Adrenal gland (tissue), 12 donors: Measurements from ENCODE around the gene HMOX2. TPM values are rescaled to one million over a fixed set of nuclear protein-coding genes. Genes with fewer than 3 reads are reported as not detected.

Experiments used
- DNase-seq, 7 donors: peaks; one replicate each; pipeline ENCODE4 v3.0.0-alpha.2; 2019 to 2020
- H3K27ac ChIP-seq, 5 donors: fragments of 200-600 bp; sonication (generic) in 4 of 5; 1 replicate in 3 of 5; 2 replicates in 2 of 5; pipeline versions ENCODE4 v1.5.1 to v1.8.0; 2016 to 2020; ENCODE audit warnings: mild to moderate bottlenecking in 1 of 5
- H3K27me3 ChIP-seq: fragments of 200-600 bp; 2 replicates; pipeline ENCODE4 v1.8.0; 2021
- H3K36me3 ChIP-seq, 2 donors: fragments of 200-600 bp; replicated peaks in 1 of 2; 1 replicate in 1 of 2; 2 replicates in 1 of 2; pipeline versions ENCODE4 v1.5.1 to v1.8.0; 2018 to 2022
- H3K4me1 ChIP-seq, 2 donors: fragments of 200-600 bp; replicated peaks in 1 of 2; 1 replicate in 1 of 2; 2 replicates in 1 of 2; pipeline versions ENCODE4 v1.5.1 to v1.8.0; 2018 to 2021
- H3K4me3 ChIP-seq, 4 donors: fragments of 200-600 bp; sonication (generic) in 3 of 4; one replicate each; pipeline ENCODE4 v1.5.1; 2016 to 2018
- H3K9me3 ChIP-seq, 3 donors: fragments of 200-600 bp; sonication (generic) in 1 of 3; replicated peaks in 1 of 3; 1 replicate in 2 of 3; 2 replicates in 1 of 3; pipeline versions ENCODE4 v1.5.1 to v1.8.0; 2016 to 2021
- POLR2A ChIP-seq, 2 donors: fragments of 450-650 bp; IDR thresholded peaks; one replicate each; pipeline ENCODE4 v1.6.1; 2017; ENCODE audit warnings: antibody characterized with exemption in 2 of 2, mild to moderate bottlenecking in 2 of 2, moderate library complexity in 1 of 2
- WGBS, 4 donors: extraction: QIAGEN DNeasy Blood & Tissue Kit in 2 of 4; methylation state at CpG; one replicate each; pipeline versions ENCODE4 v1.1.5 to v1.1.7; 2013 to 2017; 5-methylcytosine and 5-hydroxymethylcytosine counted together
- intact Hi-C, 2 donors: fragments of 100-400 bp; cut with DNase I; formaldehyde crosslinking; loops; one replicate each; pipeline versions ENCODE4 v1.14.1 to v1.15.0; 2022 to 2023
- polyA plus RNA-seq, 3 donors: library from polyadenylated mRNA; stranded (reverse); fragments of 200-250 nt in 2 of 3; fragments of 350-450 nt in 1 of 3; fragmentation: Illumina TruSeq in 1 of 3; extraction: RNeasy Lipid Tissue Mini Kit (QIAGEN cat#74804) in 1 of 3; gene quantifications; one replicate each; pipeline ENCODE4 v1.2.3, GENCODE V29; 2013 to 2014
- total RNA-seq, 9 donors: library from RNA; depleted of rRNA in 4 of 9; stranded (reverse); fragments of >200 nt in 4 of 9; fragments of 120-200 nt in 1 of 9; fragmentation: NEBNext Ultra II Directional in 1 of 9; extraction: Animal tissue kit (Norgen Biotek cat#: 25700) in 1 of 9; gene quantifications; one replicate each; pipeline versions ENCODE4 v1.1.0 to v1.2.4, GENCODE V29; 2013 to 2023
- TF ChIP-seq, protein P1 (sequence below), 6 experiments: fragments of 450-650 bp in 4 of 6; fragments of 200-600 bp in 2 of 6; sonication (generic) in 1 of 6; IDR thresholded peaks; 1 replicate in 5 of 6; 2 replicates in 1 of 6; pipeline versions ENCODE4 v1.5.1 to v1.8.0; 2016 to 2021; ENCODE audit warnings: antibody characterized with exemption in 6 of 6, mild to moderate bottlenecking in 2 of 6, moderate library complexity in 1 of 6
- donor health status: healthy with polysubstance abuse.
- donor health status: Bipolar disorder and iron deficiency.
- donor health status: DM: yes; HTN: yes; CAD: no.
- donor health status: DM: no; HTN: no; CAD: no.
- donor health status: DM: no; HTN: no; CAD: no.
- donor health status: DM: yes; HTN: yes; CAD: no.

HMOX2 gene
- total and polyA plus RNA-seq, 12 donors = 36.1 to 114 (median 65.6) TPM

GRCh38 chr16:4450430-4450829 lies 25.8 kb upstream of the HMOX2 start:
- 87 to 94% (median 92%) methylated on average over 3 to 14 of the region's 14 CpGs for WGBS, 4 donors
- TF ChIP-seq, protein P1, sequence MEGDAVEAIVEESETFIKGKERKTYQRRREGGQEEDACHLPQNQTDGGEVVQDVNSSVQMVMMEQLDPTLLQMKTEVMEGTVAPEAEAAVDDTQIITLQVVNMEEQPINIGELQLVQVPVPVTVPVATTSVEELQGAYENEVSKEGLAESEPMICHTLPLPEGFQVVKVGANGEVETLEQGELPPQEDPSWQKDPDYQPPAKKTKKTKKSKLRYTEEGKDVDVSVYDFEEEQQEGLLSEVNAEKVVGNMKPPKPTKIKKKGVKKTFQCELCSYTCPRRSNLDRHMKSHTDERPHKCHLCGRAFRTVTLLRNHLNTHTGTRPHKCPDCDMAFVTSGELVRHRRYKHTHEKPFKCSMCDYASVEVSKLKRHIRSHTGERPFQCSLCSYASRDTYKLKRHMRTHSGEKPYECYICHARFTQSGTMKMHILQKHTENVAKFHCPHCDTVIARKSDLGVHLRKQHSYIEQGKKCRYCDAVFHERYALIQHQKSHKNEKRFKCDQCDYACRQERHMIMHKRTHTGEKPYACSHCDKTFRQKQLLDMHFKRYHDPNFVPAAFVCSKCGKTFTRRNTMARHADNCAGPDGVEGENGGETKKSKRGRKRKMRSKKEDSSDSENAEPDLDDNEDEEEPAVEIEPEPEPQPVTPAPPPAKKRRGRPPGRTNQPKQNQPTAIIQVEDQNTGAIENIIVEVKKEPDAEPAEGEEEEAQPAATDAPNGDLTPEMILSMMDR (IDR thresholded peaks at IDR 0.05) = no peak
- no peak for TF ChIP-seq POLR2A (IDR thresholded peaks at IDR 0.05)
- peaks cover 0 to 79% of the 10 kb centered on the region in 2 donors for H3K36me3 ChIP-seq

GRCh38 chr16:4450931-4451519 lies 25.2 kb upstream of the HMOX2 start:
- Histone ChIP-seq H3K4me1 (peaks cover 0 to 5% of the 10 kb centered on the region in 2 donors), H3K27ac (no peak overlapping the region), H3K4me3 (no peak overlapping the region), H3K36me3 (peaks cover 0 to 79% of the 10 kb centered on the region in 2 donors), H3K9me3 (no peaks in the 10 kb centered on the region), H3K27me3 (no peaks in the 10 kb centered on the region)
- intact Hi-C loops = no loop called here
- TF ChIP-seq, protein P1 (IDR thresholded peaks at IDR 0.05) = no peak
- TF ChIP-seq POLR2A (IDR thresholded peaks at IDR 0.05) = no peak
- no peak for DNase-seq
- WGBS, 4 donors = 91 to 96% (median 95%) methylated on average over 11 to 14 of the region's 14 CpGs

More at GRCh38 chr16:4450430-4450829, 25.8 kb upstream of the HMOX2 start:
- peaks cover 0 to 5% of the 10 kb centered on the region in 2 donors for H3K4me1 ChIP-seq
- DNase-seq = no peak
- no peak overlapping the region for H3K4me3 ChIP-seq
- H3K27me3 ChIP-seq = no peaks in the 10 kb centered on the region
- no peak overlapping the region for H3K27ac ChIP-seq
- intact Hi-C loops = no loop called here
- H3K9me3 ChIP-seq = no peaks in the 10 kb centered on the region

- peaks cover 0 to 5% of the 10 kb centered on the region in 2 donors for H3K4me1 ChIP-seq
- DNase-seq = peak in 6 of 7 donors; percentile 49 to 79 (median 70)
- intact Hi-C loops = no loop called here
- H3K9me3 ChIP-seq = no peaks in the 10 kb centered on the region
- H3K4me3 ChIP-seq = no peak overlapping the region
- no peaks in the 10 kb centered on the region for H3K27me3 ChIP-seq
- no peak for TF ChIP-seq POLR2A (IDR thresholded peaks at IDR 0.05)
- TF ChIP-seq, protein P1 (IDR thresholded peaks at IDR 0.05) = no peak
- peaks cover 0 to 79% of the 10 kb centered on the region in 2 donors for H3K36me3 ChIP-seq
- peak overlapping the region in 1 of 5 donors; percentile 23 for H3K27ac ChIP-seq
- 48 to 68% (median 57%) methylated on average over 5 of the region's 5 CpGs for WGBS, 4 donors
Observed at GRCh38 chr16:4452674-4453073, 23.5 kb upstream of the HMOX2 start.

DNA sequence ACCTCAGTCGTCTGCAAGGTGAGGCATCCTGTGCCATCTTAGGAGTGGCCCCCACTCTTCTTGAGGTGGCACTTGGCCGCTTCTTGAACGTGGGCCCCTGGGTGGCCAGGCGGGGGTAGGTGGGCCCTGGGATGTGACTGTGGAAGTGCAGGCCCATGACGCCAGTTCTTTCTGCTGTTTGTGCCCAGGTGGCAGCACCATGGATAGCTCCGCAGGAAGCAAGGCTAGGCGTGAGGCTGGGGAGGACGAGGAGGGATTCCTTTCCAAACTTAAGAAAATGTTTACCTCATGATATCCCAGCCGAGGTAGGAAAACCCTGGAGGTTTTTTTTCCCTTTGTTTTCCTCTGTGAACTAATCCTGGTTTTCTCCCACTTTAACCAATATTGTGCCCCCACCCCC lies 21.6 kb upstream of the HMOX2 start:
- no peak overlapping the region for H3K27ac ChIP-seq
- WGBS, 4 donors = 81 to 86% (median 84%) methylated on average over 6 to 9 of the region's 9 CpGs
- DNase-seq = no peak
- H3K4me3 ChIP-seq = no peak overlapping the region
- H3K27me3 ChIP-seq = no peaks in the 10 kb centered on the region
- TF ChIP-seq, protein P1 (IDR thresholded peaks at IDR 0.05) = no peak
- no peak for TF ChIP-seq POLR2A (IDR thresholded peaks at IDR 0.05)
- H3K36me3 ChIP-seq = peaks cover 0 to 65% of the 10 kb centered on the region in 2 donors
- H3K9me3 ChIP-seq = no peaks in the 10 kb centered on the region
- intact Hi-C loops = no loop called here
- H3K4me1 ChIP-seq = peaks cover 8 to 14% of the 10 kb centered on the region in 2 donors
